Loucy (cell line): ENCODE data around the gene NF1.

ENCODE experiments used
- H2AFZ ChIP-seq: fragments of 200-600 bp; sonication (generic); 2 replicates; pipeline ENCODE4 v1.6.0; 2016; ENCODE audit warnings: antibody characterized with exemption, mild to moderate bottlenecking, low read length, moderate library complexity
- H3F3A ChIP-seq: fragments of 200-600 bp; 2 replicates; pipeline ENCODE4 v1.6.0; 2016; ENCODE audit warnings: antibody characterized with exemption, low read depth, mild to moderate bottlenecking
- H3K27me3 ChIP-seq: fragments of 200-600 bp; sonication (generic); 2 replicates; pipeline ENCODE4 v1.6.1; 2014; ENCODE audit warnings: low read length, mild to moderate bottlenecking; ENCODE audit not compliant: insufficient read depth, poor library complexity, severe bottlenecking
- H3K36me3 ChIP-seq: fragments of 200-600 bp; sonication (generic); 2 replicates; pipeline ENCODE4 v1.6.1; 2016; ENCODE audit warnings: low read length; ENCODE audit not compliant: insufficient read depth
- H3K4me1 ChIP-seq: fragments of 200-600 bp; sonication (generic); 2 replicates; pipeline ENCODE4 v1.5.1; 2014; ENCODE audit warnings: low read length, mild to moderate bottlenecking; ENCODE audit not compliant: insufficient read depth, poor library complexity, severe bottlenecking
- H3K4me2 ChIP-seq: fragments of 200-600 bp; sonication (generic); 2 replicates; pipeline ENCODE4 v1.6.0; 2014; ENCODE audit warnings: antibody characterized with exemption, low read length, low read depth, mild to moderate bottlenecking; ENCODE audit not compliant: poor library complexity, severe bottlenecking
- H3K4me3 ChIP-seq: fragments of 200-600 bp; sonication (generic); 2 replicates; pipeline ENCODE4 v1.5.1; 2014; ENCODE audit warnings: low read length, mild to moderate bottlenecking, mixed read lengths; ENCODE audit not compliant: poor library complexity, severe bottlenecking
- H3K79me2 ChIP-seq: fragments of 200-600 bp; sonication (generic); 2 replicates; pipeline ENCODE4 v1.6.1; 2014; ENCODE audit warnings: low read length; ENCODE audit not compliant: insufficient read depth
- H3K9ac ChIP-seq: fragments of 200-600 bp; sonication (generic); 2 replicates; pipeline ENCODE4 v1.6.0; 2014; ENCODE audit warnings: mild to moderate bottlenecking, low read depth, low read length, moderate library complexity; ENCODE audit not compliant: poor library complexity, severe bottlenecking
- H3K9me2 ChIP-seq: fragments of 200-600 bp; sonication (generic); replicated peaks from 2 replicates; pipeline ENCODE4 v1.6.1; 2016; ENCODE audit warnings: low read depth, low read length, mixed read lengths
- H3K9me3 ChIP-seq: fragments of 200-600 bp; sonication (generic); 2 replicates; pipeline ENCODE4 v1.6.1; 2014; ENCODE audit warnings: mild to moderate bottlenecking, antibody characterized with exemption, low read length, low read depth; ENCODE audit not compliant: insufficient read depth
- H4K20me1 ChIP-seq: fragments of 200-600 bp; sonication (generic); 2 replicates; pipeline ENCODE4 v1.6.0; 2014; ENCODE audit warnings: antibody characterized with exemption, low read length, mild to moderate bottlenecking; ENCODE audit not compliant: insufficient read depth, poor library complexity, severe bottlenecking
- CTCF ChIP-seq: fragments of 200-600 bp; sonication (generic); conservative IDR thresholded peaks from 2 replicates; pipeline ENCODE4 v1.5.1; 2014; ENCODE audit warnings: mild to moderate bottlenecking, antibody characterized with exemption, low read length
- EZH2phosphoT487 ChIP-seq: fragments of 200-600 bp; IDR thresholded peaks from 2 replicates; pipeline ENCODE4 v1.6.1; 2018; ENCODE audit warnings: antibody characterized with exemption, mild to moderate bottlenecking, moderate library complexity, borderline replicate concordance

The NF1 gene

GRCh38 chr17:31374503-31374902 is 279.7 kb downstream of the NF1 start:
- Histone ChIP-seq H4K20me1 (no peaks in the 10 kb centered on the region), H3K9me3 (no peaks in the 10 kb centered on the region), H3K27me3 (no peaks in the 10 kb centered on the region), H3K79me2 (no peaks in the 10 kb centered on the region), H2AFZ (no peak overlapping the region), H3K36me3 (peaks cover 9% of the 10 kb centered on the region; the same call in 1 of the 2 replicates), H3K4me1 (peaks cover 7% of the 10 kb centered on the region), H3K4me3 (no peak overlapping the region), H3K9ac (no peak overlapping the region), H3K4me2 (no peak overlapping the region), H3K9me2 (no peaks in the 10 kb centered on the region), H3F3A (no peaks in the 10 kb centered on the region)
- TF ChIP-seq EZH2phosphoT487 (no peak), CTCF (no peak)

- Histone ChIP-seq H3K9me2 (no peaks in the 10 kb centered on the region), H3K9me3 (no peaks in the 10 kb centered on the region), H3F3A (no peaks in the 10 kb centered on the region), H3K4me1 (no peaks in the 10 kb centered on the region), H3K79me2 (no peaks in the 10 kb centered on the region), H4K20me1 (no peaks in the 10 kb centered on the region), H3K9ac (no peak overlapping the region), H3K27me3 (no peaks in the 10 kb centered on the region), H3K4me3 (no peak overlapping the region), H3K36me3 (peaks cover 9% of the 10 kb centered on the region; the same call in 1 of the 2 replicates), H3K4me2 (no peak overlapping the region), H2AFZ (no peak overlapping the region)
- TF ChIP-seq EZH2phosphoT487 (no peak), CTCF (peak; percentile 20; the same call in 1 of the 2 replicates)
These were observed 283.9 kb downstream of the NF1 start for GRCh38 chr17:31378638-31379037.

GRCh38 chr17:31379597-31380205 is 284.9 kb downstream of the NF1 start:
- Histone ChIP-seq H3K9me2 (no peaks in the 10 kb centered on the region), H3K4me1 (no peaks in the 10 kb centered on the region), H3K9me3 (no peaks in the 10 kb centered on the region), H2AFZ (no peak overlapping the region), H3K27me3 (no peaks in the 10 kb centered on the region), H3K4me3 (no peak overlapping the region), H3K79me2 (no peaks in the 10 kb centered on the region), H3K4me2 (no peak overlapping the region), H3K36me3 (no peaks in the 10 kb centered on the region), H3K9ac (no peak overlapping the region), H3F3A (no peaks in the 10 kb centered on the region), H4K20me1 (no peaks in the 10 kb centered on the region)
- TF ChIP-seq EZH2phosphoT487 (no peak), CTCF (no peak)
